Measurements from ENCODE around the gene GLT6D1.

Gene GLT6D1

GRCh38 chr9:135607401-135608293 lies 31.7 kb downstream of the GLT6D1 start:
- DNase-seq: no peak

DNA sequence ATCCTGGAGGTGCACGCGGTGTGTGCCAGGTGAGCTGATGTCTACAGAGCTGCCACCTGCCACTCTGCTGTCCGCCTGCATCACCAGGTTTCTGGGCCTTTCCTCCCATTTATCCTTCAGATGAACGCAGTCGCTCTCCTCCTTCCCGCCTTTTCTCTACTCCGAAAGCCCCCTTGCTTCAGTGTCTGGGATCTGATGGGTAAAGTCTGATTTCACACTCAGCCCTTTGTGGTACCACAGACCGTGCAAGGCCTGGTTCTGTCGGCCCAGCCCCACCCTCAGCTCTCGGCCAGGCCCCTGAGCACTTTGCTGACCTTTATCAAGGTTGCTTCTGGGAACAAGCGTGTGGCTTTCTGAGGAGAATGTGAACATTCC lies 32.5 kb downstream of the GLT6D1 start:
- DNase-seq: no peak

- DNase-seq: peak; percentile 2
Measured at GRCh38 chr9:135605238-135605781, 34.0 kb downstream of the GLT6D1 start.

- no peak for DNase-seq
Measured at GRCh38 chr9:135604437-135605237, 34.7 kb downstream of the GLT6D1 start.

DNA sequence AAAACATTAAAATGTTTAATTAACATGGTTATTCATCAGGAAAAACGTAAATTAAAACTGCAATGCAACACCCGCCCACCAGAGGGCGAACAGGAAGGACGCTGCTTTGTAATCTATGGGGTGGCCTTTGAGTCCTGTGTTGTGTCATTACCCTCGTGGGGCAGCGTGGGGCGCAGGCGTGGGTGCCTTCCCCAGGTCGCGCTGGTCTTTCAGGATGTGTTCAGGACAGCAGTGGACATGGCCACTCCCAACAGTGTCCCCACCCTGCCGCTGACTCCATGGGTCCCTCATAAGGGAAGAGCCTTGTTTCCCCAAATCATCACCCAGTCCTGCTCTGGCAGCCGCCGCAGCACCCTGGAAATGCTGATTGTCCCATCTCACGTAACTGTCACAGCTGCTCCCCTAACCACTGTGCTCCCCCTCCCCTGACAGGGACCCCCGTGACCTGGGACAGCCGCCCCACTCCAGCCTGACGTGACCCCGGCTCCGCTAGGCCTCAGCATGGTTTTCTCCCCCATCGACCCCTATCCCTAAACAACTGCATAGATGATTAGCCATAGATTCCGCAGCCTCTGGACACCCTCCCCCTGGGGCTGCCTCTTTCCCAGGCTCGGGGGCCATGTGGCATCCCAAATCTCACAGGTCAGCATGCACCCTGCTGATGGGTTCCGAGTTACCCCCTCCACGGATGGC lies 36.4 kb downstream of the GLT6D1 start:
- DNase-seq: peak; percentile 2

GRCh38 chr9:135601988-135602387 lies 37.4 kb downstream of the GLT6D1 start:
- DNase-seq: no peak

DNA sequence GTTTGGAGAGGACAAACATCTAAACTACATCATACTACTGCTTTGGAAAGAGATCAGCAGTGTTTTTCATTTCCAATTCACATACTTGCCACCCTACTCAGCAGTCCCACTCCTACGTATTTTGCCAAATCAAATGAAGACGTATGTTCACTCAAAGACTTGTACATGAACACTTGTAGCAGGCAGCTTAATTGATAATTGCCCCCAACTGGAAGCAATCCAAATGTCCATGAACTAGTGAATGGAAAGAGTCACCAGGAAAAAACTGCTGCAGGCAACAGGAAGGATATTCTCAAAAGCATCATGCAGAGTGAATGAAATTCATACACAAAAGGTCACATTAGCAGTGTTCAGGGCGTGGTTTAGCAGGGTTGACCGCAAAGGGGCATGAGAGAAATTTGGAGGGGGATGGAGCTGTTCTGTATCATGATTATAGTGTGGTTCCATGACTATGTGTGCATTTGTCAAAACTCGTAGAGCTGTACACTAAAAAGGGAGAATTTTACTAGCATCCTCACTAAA lies 39.0 kb downstream of the GLT6D1 start:
- no peak for DNase-seq

DNA sequence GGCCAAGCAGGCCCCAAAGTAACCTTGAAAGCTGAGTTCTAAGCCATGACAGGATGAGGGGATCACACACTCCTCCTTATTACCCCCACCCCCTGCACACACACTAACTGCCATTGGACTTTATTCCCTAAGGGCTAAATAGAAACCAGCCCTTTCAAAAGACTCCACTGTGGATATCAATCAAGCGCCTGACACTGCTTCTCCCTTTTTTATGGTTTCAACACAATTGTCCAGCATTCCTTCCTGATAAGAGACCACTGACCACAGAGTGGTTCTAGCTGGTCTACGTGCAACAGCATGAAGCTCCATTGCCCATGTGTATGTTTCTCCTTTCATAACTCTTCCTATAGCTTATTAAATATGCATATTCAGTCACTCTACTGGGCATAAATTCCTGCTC lies 43.1 kb downstream of the GLT6D1 start:
- no peak for DNase-seq

DNA sequence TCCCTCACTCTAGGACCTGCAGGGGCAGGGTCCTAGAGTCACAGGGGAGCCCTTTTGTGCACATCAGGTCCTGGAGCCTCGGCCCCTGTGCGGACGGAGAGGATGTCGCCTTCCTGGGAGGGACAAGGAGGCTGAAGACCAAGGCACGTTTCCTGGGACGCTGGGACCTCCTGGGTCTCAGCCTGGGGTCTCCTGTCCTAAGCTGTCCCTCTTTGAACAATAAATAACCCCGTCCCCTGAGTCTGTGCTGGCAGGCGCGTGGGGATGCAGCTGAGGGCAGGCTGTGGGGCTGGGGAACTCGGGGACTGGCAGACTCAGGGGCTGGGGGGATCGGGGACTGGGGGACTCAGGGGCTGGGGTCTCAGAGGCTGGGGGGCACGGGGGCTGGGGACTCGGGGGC lies 46.7 kb downstream of the GLT6D1 start:
- DNase-seq: no peak

GRCh38 chr9:135592331-135592590 lies 47.1 kb downstream of the GLT6D1 start:
- DNase-seq: no peak

- no peak for DNase-seq
Measured at GRCh38 chr9:135591506-135592330, 47.6 kb downstream of the GLT6D1 start.

DNA sequence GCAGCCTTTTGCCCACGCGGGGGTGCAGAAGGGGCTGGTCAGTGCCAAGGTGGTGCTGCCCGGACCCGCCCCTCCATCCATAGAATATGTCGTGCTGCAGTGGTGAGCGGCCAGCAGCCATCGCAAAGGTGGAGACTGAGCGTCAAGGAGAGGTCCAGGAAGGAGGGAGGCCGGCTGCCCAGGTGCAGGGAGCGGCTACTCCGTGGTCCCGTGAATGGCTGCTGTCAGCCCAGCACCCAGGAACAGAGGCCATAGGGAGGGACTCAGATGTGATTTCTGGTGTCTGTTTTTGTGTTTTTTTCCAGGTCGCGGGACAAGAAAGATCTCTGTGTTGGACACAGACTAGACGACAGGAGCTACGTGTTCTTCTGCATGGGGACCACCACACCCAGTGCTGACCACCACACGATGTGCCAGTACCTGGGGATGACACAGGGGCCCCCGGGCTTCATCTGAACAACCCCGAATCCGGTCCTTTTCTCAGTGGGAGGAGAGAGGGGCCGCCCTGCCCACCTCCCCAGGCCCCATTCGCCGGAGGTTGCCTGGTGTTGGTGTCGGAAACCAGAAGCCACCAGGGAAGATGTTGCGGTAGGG lies 48.8 kb downstream of the GLT6D1 start:
- no peak for DNase-seq

- DNase-seq: no peak
Measured at GRCh38 chr9:135589596-135590485, 49.5 kb downstream of the GLT6D1 start.

- DNase-seq: no peak
Measured at GRCh38 chr9:135588886-135589595, 50.3 kb downstream of the GLT6D1 start.

- no peak for DNase-seq
Measured at GRCh38 chr9:135588371-135588770, 51.0 kb downstream of the GLT6D1 start.

- no peak for DNase-seq
Measured at GRCh38 chr9:135587658-135588057, 51.7 kb downstream of the GLT6D1 start.

- no peak for DNase-seq
Measured at GRCh38 chr9:135586601-135587109, 52.7 kb downstream of the GLT6D1 start.

GRCh38 chr9:135584934-135585333 lies 54.4 kb downstream of the GLT6D1 start:
- DNase-seq: no peak

- no peak for DNase-seq
Measured at GRCh38 chr9:135584371-135584770, 55.0 kb downstream of the GLT6D1 start.

- DNase-seq: no peak
Measured at GRCh38 chr9:135583688-135584011, 55.7 kb downstream of the GLT6D1 start.
